WTC11 (cell line): ENCODE measurements around the gene TOM1. TPM values are rescaled to one million over a fixed set of nuclear protein-coding genes. Genes with fewer than 3 reads are reported as not detected.
"Not testable (repeated sequence)": the region's sequence is repeated elsewhere in the genome, so short reads cannot be mapped to it uniquely, and the experiment has no call there.

Experiments
- ATAC-seq: fragments of 200-7000 bp; cut with Tn5 transposase; 2 replicates; pipeline ENCODE4 v1.10.0; 2021; ENCODE audit warnings: mild to moderate bottlenecking, moderate library complexity
- CTCF ChIA-PET: fragments of 300-600 bp; sonication (Branson Sonifier 250); formaldehyde crosslinking; loops from one replicate; lab custom pipeline; 2021; ENCODE audit warnings: antibody characterized with exemption; lab: Charles Lee
- POLR2A ChIA-PET: fragments of 350-600 bp; sonication (Branson Sonifier 250); formaldehyde crosslinking; loops from one replicate; lab custom pipeline; 2021; ENCODE audit warnings: antibody characterized with exemption; lab: Charles Lee
- DNase-seq: peaks from one replicate; pipeline ENCODE4 v3.0.0; 2021; ENCODE audit warnings: low spot score
- H3K27ac Mint-ChIP-seq: 2 replicates; pipeline ENCODE4 v1.8.0; 2021; ENCODE audit warnings: mixed read lengths
- H3K27me3 Mint-ChIP-seq: 2 replicates; pipeline ENCODE4 v1.8.0; 2021; ENCODE audit warnings: low read depth, mild to moderate bottlenecking, moderate library complexity, mixed read lengths
- H3K36me3 Mint-ChIP-seq: 2 replicates; pipeline ENCODE4 v1.8.0; 2021; ENCODE audit warnings: mixed read lengths
- H3K4me1 Mint-ChIP-seq: 2 replicates; pipeline ENCODE4 v1.8.0; 2022; ENCODE audit warnings: mixed read lengths
- H3K4me3 Mint-ChIP-seq: 2 replicates; pipeline ENCODE4 v1.8.0; 2021; ENCODE audit warnings: mild to moderate bottlenecking, moderate library complexity, mixed read lengths
- H3K9me3 Mint-ChIP-seq: 2 replicates; pipeline ENCODE4 v1.8.0; 2021; ENCODE audit warnings: mixed read lengths
- AFF4 ChIP-seq: sonication (generic); formaldehyde crosslinking; IDR thresholded peaks from 2 replicates; pipeline ENCODE4 v1.8.1; 2023; ENCODE audit warnings: mild to moderate bottlenecking, missing genetic modification reagents, borderline replicate concordance
- ATF6 ChIP-seq: sonication (generic); formaldehyde crosslinking; IDR thresholded peaks from 2 replicates; pipeline ENCODE4 v1.8.1; 2023; ENCODE audit warnings: mild to moderate bottlenecking, missing genetic modification reagents
- CREM ChIP-seq: sonication (generic); formaldehyde crosslinking; IDR thresholded peaks from 2 replicates; pipeline ENCODE4 v1.8.1; 2022; ENCODE audit warnings: mild to moderate bottlenecking, missing genetic modification reagents, moderate library complexity
- CTCF ChIP-seq: fragments of 200-600 bp; IDR thresholded peaks from 2 replicates; pipeline ENCODE4 v1.8.0; 2022; ENCODE audit warnings: antibody characterized with exemption
- E2F4 ChIP-seq: sonication (generic); formaldehyde crosslinking; IDR thresholded peaks from 2 replicates; pipeline ENCODE4 v1.8.1; 2022; ENCODE audit warnings: low read depth, mild to moderate bottlenecking, moderate library complexity, missing genetic modification reagents, borderline replicate concordance
- ELF4 ChIP-seq: sonication (generic); formaldehyde crosslinking; IDR thresholded peaks from 2 replicates; pipeline ENCODE4 v1.8.1; 2022; ENCODE audit warnings: low read depth, mild to moderate bottlenecking, moderate library complexity, missing genetic modification reagents
- FOXK1 ChIP-seq: sonication (generic); formaldehyde crosslinking; IDR thresholded peaks from 2 replicates; pipeline ENCODE4 v1.8.0; 2022; ENCODE audit warnings: mild to moderate bottlenecking, moderate library complexity, missing genetic modification reagents
- GRHL2 ChIP-seq: fragments of 250-450 bp; sonication (Bioruptor Pico); IDR thresholded peaks from 2 replicates; pipeline ENCODE4 v1.8.0; 2022; ENCODE audit warnings: mild to moderate bottlenecking, moderate library complexity; ENCODE audit not compliant: insufficient replicate concordance, severe bottlenecking
- SMAD4 ChIP-seq: sonication (generic); formaldehyde crosslinking; IDR thresholded peaks from 2 replicates; pipeline ENCODE4 v1.8.0; 2022; ENCODE audit warnings: mild to moderate bottlenecking, missing genetic modification reagents
- SP1 ChIP-seq: sonication (generic); formaldehyde crosslinking; conservative IDR thresholded peaks from 2 replicates; pipeline ENCODE4 v1.8.1; 2022; ENCODE audit warnings: missing genetic modification reagents
- TEAD1 ChIP-seq: sonication (generic); formaldehyde crosslinking; IDR thresholded peaks from 2 replicates; pipeline ENCODE4 v1.8.0; 2022; ENCODE audit warnings: mild to moderate bottlenecking, missing genetic modification reagents
- ZBTB43 ChIP-seq: sonication (generic); formaldehyde crosslinking; IDR thresholded peaks from 2 replicates; pipeline ENCODE4 v1.8.1; 2023; ENCODE audit warnings: mild to moderate bottlenecking, missing genetic modification reagents
- ZNF232 ChIP-seq: sonication (generic); formaldehyde crosslinking; IDR thresholded peaks from 2 replicates; pipeline ENCODE4 v1.8.0; 2022; ENCODE audit warnings: mild to moderate bottlenecking, missing genetic modification reagents
- ZNF317 ChIP-seq: sonication (generic); formaldehyde crosslinking; IDR thresholded peaks from 2 replicates; pipeline ENCODE4 v1.8.1; 2023; ENCODE audit warnings: low read depth, mild to moderate bottlenecking, moderate library complexity, missing genetic modification reagents, borderline replicate concordance
- ZNF423 ChIP-seq: fragments of 250-450 bp; sonication (Bioruptor Pico); IDR thresholded peaks from 2 replicates; pipeline ENCODE4 v2.1.2; 2022; ENCODE audit warnings: mild to moderate bottlenecking, moderate library complexity
- total RNA-seq: library from RNA; stranded (reverse); gene quantifications from 3 replicates; pipeline ENCODE4 v1.2.3, GENCODE V29; 2021

TOM1 gene
- total RNA-seq, 1 experiment from 2014 or later = 23.5 TPM

DNA sequence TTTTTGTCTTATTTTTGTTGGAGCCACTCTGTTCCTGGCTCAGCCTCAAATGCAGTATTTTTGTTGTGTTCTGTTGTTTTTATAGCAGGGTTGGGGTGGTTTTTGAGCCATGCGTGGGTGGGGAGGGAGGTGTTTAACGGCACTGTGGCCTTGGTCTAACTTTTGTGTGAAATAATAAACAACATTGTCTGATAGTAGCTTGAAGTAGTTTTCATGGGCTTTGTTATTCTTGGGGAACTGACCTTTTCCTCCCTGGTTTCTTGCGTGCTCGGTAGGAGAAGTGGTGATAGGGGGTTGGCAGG, 94.3 kb downstream of the TOM1 start (continued):
- no peak for TF ChIP-seq CTCF
- TF ChIP-seq SP1 (CRISPR knock-in tag) = no peak
- no peak for TF ChIP-seq CREM (CRISPR knock-in tag)
- TF ChIP-seq GRHL2 (CRISPR knock-in tag) = no peak
- TF ChIP-seq ZNF317 (CRISPR knock-in tag) = no peak
- TF ChIP-seq, all 79 proteins: peak for 0

DNA sequence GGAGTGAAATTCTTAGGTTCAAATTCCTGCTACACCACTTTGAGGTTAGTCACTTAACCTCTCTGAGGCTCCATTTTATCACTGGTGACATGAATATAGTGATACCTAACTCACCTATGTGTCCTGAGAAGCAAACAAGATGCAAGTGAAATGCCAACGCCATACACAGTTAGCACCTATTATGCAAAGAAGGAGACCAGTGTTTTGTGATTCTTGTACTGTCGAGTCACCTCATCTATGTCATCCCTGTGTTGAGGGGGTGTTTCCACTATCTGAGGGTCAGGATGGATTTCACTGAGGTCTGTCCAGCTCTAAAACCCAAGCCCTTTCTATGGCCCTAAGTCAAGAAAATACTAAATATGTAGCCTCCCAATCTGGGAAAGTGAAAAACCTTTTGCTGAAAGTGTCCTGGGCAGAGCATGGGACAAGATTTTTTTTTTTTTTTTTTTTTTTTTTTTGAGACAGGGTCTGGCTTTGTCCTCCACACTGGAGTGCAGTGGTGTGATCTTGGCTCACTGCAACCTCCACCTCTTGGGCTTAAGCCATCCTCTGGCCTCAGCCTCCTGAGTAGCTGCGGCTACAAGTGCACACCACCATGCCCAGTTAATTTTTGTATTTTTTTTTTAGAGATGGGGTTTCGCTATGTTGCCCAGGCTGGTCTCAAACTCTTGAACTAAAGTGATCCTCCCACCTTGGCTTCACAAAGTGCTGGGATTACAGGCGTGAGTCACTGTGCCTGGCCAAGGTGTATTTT, 95.3 kb downstream of the TOM1 start:
- DNase-seq (no peak), ATAC-seq (no peak)
- TF ChIP-seq ELF4 = no peak
- TF ChIP-seq ZBTB43 (CRISPR knock-in tag) = no peak
- no peak for TF ChIP-seq ZNF423 (CRISPR knock-in tag)
- no peak for TF ChIP-seq ZNF232 (CRISPR knock-in tag)
- no peak for TF ChIP-seq FOXK1 (CRISPR knock-in tag)
- no peak for TF ChIP-seq SMAD4 (CRISPR knock-in tag)
- no peak for TF ChIP-seq AFF4 (CRISPR knock-in tag)
- no peak for TF ChIP-seq ATF6 (CRISPR knock-in tag)
- no peak for TF ChIP-seq E2F4 (CRISPR knock-in tag)
- TF ChIP-seq TEAD1 (CRISPR knock-in tag) = no peak
- POLR2A ChIA-PET = interaction anchor here (0.5 kb wide), 1 partner anchor 26 kb away, joined by 3 read pairs; no protein-coding TSS in a partner anchor
- Mint-ChIP-seq H3K27ac (no peak overlapping the region; the same call in 1 of the 2 replicates), H3K4me3 (no peak overlapping the region), H3K36me3 (peaks cover 5% of the 10 kb centered on the region), H3K27me3 (no peaks in the 10 kb centered on the region), H3K4me1 (peaks cover 19% of the 10 kb centered on the region), H3K9me3 (no peaks in the 10 kb centered on the region)
- CTCF ChIA-PET = interaction anchor here (1.1 kb wide), 1 partner anchor 44 kb away, joined by 3 read pairs; no protein-coding TSS in a partner anchor

DNA sequence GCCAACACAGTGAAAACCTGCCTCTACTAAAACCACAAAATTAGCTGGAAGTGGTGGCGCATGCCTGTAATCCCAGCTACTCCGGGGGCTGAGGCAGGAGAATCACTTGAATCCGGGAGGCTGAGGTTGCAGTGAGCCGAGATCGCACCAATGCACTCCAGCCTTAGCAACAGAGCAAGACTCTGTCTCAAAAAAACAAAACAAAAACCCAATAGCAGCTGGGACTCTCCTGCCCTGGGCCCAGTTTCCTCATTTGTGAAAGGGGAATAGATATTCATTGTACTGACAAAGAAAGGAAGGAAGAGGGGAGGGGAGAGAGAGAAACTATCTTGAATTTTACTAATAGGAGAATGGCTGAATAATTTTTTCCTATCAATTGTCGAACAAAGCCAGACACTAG, 96.9 kb downstream of the TOM1 start:
- H3K27ac Mint-ChIP-seq = peak overlapping the region; percentile 86
- ChIA-PET POLR2A (interaction anchor here (0.6 to 1.0 kb wide), 2 partner anchors 14 to 19 kb away, joined by 3 read pairs; no protein-coding TSS in a partner anchor), CTCF (interaction anchor here (0.6 to 1.8 kb wide), 4 partner anchors 24 to 121 kb away, joined by 3 to 8 read pairs (median 5); no protein-coding TSS in a partner anchor)
- not testable (repeated sequence) for ATAC-seq, DNase-seq, H3K4me3 Mint-ChIP-seq, H3K27me3 Mint-ChIP-seq, H3K9me3 Mint-ChIP-seq
- H3K36me3 Mint-ChIP-seq = peaks cover 12% of the 10 kb centered on the region
- peaks cover 27% of the 10 kb centered on the region for H3K4me1 Mint-ChIP-seq
